Natural killer cell treated with Interleukin-12 subunit alpha and Interleukin-12 subunit beta and Interleukin-15 and Interleukin-18, amount 100 ng/mL, for 72 hours (primary cell): ENCODE measurements around the gene MXRA7. TPM values are rescaled to one million over a fixed set of nuclear protein-coding genes. Genes with fewer than 3 reads are reported as not detected.

Experiments used
- ATAC-seq, 2 donors: fragments of 150-1000 bp; cut with Tn5 transposase in 1 of 2; sonication (Bioruptor Pico), chemical (Tn5 transposase) in 1 of 2; 2 replicates each; pipeline ENCODE4 v1.10.0; 2021
- DNase-seq: peaks from one replicate; pipeline ENCODE4 v3.0.0; 2022; ENCODE audit warnings: low spot score
- H3K27ac Mint-ChIP-seq, 2 donors: 1 replicate in 1 of 2; 2 replicates in 1 of 2; pipeline ENCODE4 v1.8.0; 2022; ENCODE audit warnings: mixed read lengths in 2 of 2, mild to moderate bottlenecking in 1 of 2, moderate library complexity in 1 of 2
- H3K27me3 Mint-ChIP-seq, 2 donors: 1 replicate in 1 of 2; 2 replicates in 1 of 2; pipeline ENCODE4 v1.8.0; 2022; ENCODE audit warnings: mixed read lengths in 2 of 2
- H3K36me3 Mint-ChIP-seq: one replicate; pipeline ENCODE4 v1.8.0; 2022; ENCODE audit warnings: mixed read lengths
- H3K4me1 Mint-ChIP-seq, 2 donors: 1 replicate in 1 of 2; 2 replicates in 1 of 2; pipeline ENCODE4 v1.8.0; 2022; ENCODE audit warnings: low read depth in 2 of 2, mixed read lengths in 2 of 2, mild to moderate bottlenecking in 1 of 2
- H3K4me3 Mint-ChIP-seq: one replicate; pipeline ENCODE4 v1.8.0; 2022; ENCODE audit warnings: mixed read lengths
- H3K9me3 Mint-ChIP-seq: 2 replicates; pipeline ENCODE4 v1.8.0; 2022; ENCODE audit warnings: mixed read lengths
- total RNA-seq, 2 donors: library from RNA; stranded (reverse); gene quantifications; one replicate each; pipeline ENCODE4 v1.2.3, GENCODE V29; 2022

Gene MXRA7
- total RNA-seq, 2 donors from 2014 or later, result 18.1 to 19.4 TPM

DNA sequence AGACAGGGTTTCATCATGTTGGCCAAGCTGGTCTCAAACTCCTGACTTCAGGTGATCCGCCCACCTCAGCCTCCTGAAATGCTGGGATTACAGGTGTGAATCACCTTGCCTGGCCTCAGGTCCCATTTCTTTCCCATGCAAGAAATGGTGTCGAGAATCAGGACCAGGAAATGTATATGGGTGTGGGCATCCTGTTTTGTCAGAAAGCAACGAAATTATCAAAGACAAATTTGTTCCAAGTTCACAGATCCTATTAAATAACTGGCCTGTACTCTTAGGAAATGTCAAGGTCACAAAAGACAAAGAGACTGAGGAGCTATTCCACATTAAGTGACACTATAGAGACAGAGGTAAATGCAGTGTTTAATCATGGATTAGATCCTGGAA lies 50.1 kb downstream of the MXRA7 start:
- no peak for DNase-seq
- H3K9me3 Mint-ChIP-seq, result no peaks in the 10 kb centered on the region
- peak overlapping the region in 1 of 2 donors; percentile 63 for H3K27ac Mint-ChIP-seq
- no peak overlapping the region for H3K4me3 Mint-ChIP-seq
- peaks cover 15 to 20% of the 10 kb centered on the region in 2 donors for H3K4me1 Mint-ChIP-seq
- ATAC-seq, result no peak
- H3K27me3 Mint-ChIP-seq, result peaks cover 0 to 4% of the 10 kb centered on the region in 2 donors
- no peaks in the 10 kb centered on the region for H3K36me3 Mint-ChIP-seq

DNA sequence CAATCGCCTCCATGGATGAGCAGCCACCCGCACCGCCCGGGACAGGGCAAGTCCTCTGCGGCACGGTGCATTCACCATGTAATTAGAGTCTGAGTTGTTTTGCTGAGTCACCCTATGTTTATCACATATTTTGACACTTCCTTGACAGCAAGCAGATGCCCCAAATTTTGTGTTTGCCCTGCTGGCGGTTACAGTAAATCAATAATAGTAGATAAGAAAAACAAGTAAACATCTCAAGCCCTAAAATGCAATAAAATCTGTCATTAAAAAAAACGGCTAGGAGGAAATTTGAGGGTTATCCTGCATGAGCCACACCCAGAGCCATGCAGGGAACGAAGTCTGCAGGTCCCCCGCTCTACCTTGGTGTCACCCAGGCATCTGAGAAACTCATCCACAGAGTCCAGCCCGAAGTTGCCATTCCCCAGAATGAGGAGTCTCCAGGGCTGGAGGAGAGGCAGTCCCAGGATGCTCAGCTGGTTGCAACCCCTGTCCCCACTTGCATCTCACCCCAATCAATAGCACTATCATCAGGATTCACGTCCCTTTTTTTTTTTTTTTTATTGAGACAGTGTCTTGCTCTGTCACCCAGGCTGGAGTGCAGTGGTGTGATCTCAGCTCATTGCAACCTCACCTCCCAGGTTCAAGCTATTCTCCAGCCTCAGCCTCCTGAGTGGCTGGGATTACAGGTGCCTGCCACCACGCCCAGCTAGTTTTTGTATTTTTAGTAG lies 50.7 kb downstream of the MXRA7 start:
- ATAC-seq (peak; percentile 65 to 81), DNase-seq (no peak)
- Mint-ChIP-seq H3K27ac (peak overlapping the region; percentile 63 to 86), H3K36me3 (no peaks in the 10 kb centered on the region), H3K27me3 (peaks cover 0 to 4% of the 10 kb centered on the region in 2 donors), H3K4me1 (peaks cover 15 to 20% of the 10 kb centered on the region in 2 donors), H3K9me3 (no peaks in the 10 kb centered on the region), H3K4me3 (peak overlapping the region; percentile 32)

DNA sequence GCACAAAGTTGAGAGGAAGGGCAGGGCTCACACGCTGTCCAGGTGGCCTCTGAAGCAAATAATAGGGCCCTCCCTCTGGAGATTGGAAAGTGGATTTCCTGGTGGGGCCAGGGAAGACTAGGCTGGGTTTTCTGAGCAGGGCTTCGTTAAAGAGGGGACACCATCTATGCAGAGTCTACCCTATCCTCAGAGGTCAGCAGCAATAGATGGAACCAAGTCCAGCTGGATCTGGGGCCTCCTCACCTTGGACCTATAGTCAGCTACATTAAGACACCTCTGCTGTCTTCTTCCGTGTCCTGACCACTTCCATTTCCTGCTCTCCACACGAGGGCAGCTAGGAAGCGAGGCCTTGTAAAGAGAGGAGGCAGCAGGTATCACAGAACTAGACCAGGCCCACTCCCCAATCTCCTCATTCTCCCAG lies 52.5 kb downstream of the MXRA7 start:
- Mint-ChIP-seq H3K9me3 (no peaks in the 10 kb centered on the region), H3K27ac (peak overlapping the region; percentile 56 to 59), H3K4me1 (peaks cover 15 to 20% of the 10 kb centered on the region in 2 donors), H3K27me3 (peaks cover 0 to 2% of the 10 kb centered on the region in 2 donors), H3K4me3 (no peak overlapping the region), H3K36me3 (no peaks in the 10 kb centered on the region)
- ATAC-seq (peak in 1 of 2 donors; percentile 56), DNase-seq (no peak)

DNA sequence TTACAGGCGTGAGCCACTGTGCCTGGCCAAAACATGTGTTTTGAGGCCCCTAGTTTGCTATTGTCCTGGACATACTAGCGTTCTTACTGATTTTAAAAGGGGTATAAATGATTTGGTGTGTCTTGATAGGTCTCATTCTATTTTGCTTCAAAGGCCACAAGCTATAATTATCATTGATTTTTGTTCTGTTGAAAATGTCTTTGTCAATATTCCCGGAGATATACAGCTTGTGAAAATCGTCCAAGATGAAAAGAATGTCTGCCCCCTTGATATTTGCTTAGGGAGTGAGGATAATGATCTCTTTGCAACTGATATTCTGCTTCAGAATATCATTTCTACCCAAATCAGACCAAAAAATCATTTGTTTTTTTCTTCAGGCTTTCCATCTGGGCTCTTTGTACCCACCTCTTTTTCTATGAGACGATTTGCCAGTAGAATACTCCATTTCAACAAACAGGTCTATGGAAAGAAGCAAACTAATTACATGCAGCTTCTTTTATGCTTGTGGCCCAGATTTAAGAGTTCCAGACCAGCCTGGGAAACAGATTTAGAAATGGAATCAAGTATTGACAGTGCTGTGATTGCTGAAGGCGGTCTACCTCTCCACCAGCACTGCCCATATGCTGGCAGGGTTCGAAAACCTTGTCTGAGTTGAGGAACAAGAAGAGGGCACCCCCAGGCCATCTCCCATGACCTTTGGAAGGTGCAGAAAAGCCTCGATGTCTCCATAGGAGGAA lies 53.1 kb downstream of the MXRA7 start:
- Mint-ChIP-seq H3K4me3 (no peak overlapping the region), H3K4me1 (peaks cover 15 to 20% of the 10 kb centered on the region in 2 donors), H3K27me3 (peaks cover 0 to 2% of the 10 kb centered on the region in 2 donors), H3K27ac (no peak overlapping the region), H3K9me3 (no peaks in the 10 kb centered on the region), H3K36me3 (no peaks in the 10 kb centered on the region)
- ATAC-seq, result no peak
- no peak for DNase-seq

DNA sequence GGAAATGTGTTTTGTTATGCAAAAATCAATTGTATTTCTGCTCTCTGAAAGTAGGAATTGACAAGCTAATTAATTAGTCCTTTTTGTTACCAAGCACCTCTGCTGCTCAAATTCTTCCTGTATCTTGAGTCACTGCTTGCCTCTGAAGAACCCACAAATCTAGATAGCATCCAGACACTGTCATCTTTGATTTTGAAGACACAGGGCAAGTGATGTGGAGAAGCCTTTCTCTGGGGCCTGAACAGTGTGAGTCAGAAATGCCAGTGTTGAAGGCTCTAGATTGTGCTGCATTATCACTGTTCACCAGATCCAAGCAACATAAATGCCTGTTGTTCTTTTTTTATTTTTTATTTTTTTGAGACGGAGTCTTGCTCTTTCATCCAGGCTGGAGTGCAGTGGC lies 56.4 kb downstream of the MXRA7 start:
- no peak overlapping the region for H3K27ac Mint-ChIP-seq
- no peaks in the 10 kb centered on the region for H3K9me3 Mint-ChIP-seq
- peaks cover 6 to 8% of the 10 kb centered on the region in 2 donors for H3K4me1 Mint-ChIP-seq
- H3K27me3 Mint-ChIP-seq, result peaks cover 11 to 12% of the 10 kb centered on the region in 2 donors
- H3K4me3 Mint-ChIP-seq, result no peak overlapping the region
- DNase-seq, result no peak
- H3K36me3 Mint-ChIP-seq, result no peaks in the 10 kb centered on the region
- no peak for ATAC-seq

DNA sequence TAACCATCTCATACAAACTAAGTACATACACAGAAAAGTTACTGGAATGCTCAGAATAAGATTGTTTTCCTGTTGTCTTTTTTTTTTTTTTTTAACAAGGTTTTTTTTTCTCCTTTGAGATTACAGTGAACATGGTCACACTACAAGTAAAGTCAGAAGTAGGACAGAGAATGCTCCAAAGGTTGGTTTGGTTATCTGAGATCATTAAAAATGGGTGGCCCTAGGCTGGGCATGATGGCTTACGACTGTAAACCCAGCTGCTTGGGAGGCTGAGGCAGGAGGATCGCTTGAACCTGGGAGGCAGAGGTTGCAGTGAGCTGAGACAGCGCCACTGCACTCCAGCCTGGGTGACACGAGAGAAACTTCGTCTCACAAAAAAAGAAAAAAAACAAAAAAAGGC lies 60.3 kb downstream of the MXRA7 start:
- H3K4me3 Mint-ChIP-seq, result no peak overlapping the region
- peaks cover 17 to 18% of the 10 kb centered on the region in 2 donors for H3K27me3 Mint-ChIP-seq
- peaks cover 6% of the 10 kb centered on the region for H3K36me3 Mint-ChIP-seq
- DNase-seq (no peak), ATAC-seq (no peak)
- no peaks in the 10 kb centered on the region for H3K4me1 Mint-ChIP-seq
- H3K27ac Mint-ChIP-seq, result no peak overlapping the region
- peaks cover 4% of the 10 kb centered on the region for H3K9me3 Mint-ChIP-seq

DNA sequence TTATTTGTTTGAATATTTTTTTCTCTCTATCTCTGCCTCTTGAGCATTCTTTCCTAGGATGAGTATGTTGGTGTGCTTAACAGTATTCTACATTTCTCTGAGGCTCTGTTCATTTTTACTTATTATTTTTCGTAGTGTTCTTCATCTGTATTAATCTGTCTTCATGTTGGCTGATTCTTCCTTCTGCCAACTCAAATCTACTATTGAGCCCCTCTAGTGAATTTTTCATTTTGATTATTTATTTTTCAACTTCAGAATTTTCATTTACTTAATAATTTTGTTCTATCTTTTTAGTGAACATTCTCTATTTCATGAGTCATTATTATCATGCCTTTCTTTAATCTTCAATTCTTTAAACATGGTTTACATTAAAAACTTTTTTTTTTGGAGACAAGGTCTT lies 64.1 kb downstream of the MXRA7 start:
- no peak overlapping the region for H3K4me3 Mint-ChIP-seq
- peaks cover 4% of the 10 kb centered on the region for H3K9me3 Mint-ChIP-seq
- peaks cover 6% of the 10 kb centered on the region for H3K36me3 Mint-ChIP-seq
- H3K4me1 Mint-ChIP-seq, result no peaks in the 10 kb centered on the region
- ATAC-seq, result no peak
- no peak for DNase-seq
- H3K27ac Mint-ChIP-seq, result no peak overlapping the region
- peaks cover 15 to 16% of the 10 kb centered on the region in 2 donors for H3K27me3 Mint-ChIP-seq

DNA sequence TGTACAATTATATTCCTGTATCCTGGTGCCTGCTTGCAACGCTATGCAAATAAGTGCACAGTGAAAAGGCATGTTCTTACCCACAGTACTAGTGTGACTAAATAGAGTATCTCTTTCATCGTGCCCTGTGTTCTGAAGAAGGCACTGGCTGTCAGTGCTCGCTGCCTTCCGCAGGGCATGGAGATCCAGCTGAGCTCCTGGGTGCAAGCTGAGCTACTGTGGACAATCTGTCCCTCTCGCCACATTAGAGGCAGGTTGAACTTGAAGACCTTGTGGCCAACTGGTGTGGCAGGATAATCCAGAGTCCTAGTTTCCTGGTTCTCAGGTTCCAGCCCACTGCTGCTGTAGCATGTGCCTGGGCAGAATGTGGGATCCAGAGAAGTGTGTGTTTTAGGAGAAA lies 65.3 kb downstream of the MXRA7 start:
- H3K4me1 Mint-ChIP-seq, result no peaks in the 10 kb centered on the region
- H3K4me3 Mint-ChIP-seq, result no peak overlapping the region
- H3K27ac Mint-ChIP-seq, result no peak overlapping the region
- no peak for DNase-seq
- H3K27me3 Mint-ChIP-seq, result peaks cover 10 to 13% of the 10 kb centered on the region in 2 donors
- H3K9me3 Mint-ChIP-seq, result peaks cover 4% of the 10 kb centered on the region
- peaks cover 6% of the 10 kb centered on the region for H3K36me3 Mint-ChIP-seq
- no peak for ATAC-seq

DNA sequence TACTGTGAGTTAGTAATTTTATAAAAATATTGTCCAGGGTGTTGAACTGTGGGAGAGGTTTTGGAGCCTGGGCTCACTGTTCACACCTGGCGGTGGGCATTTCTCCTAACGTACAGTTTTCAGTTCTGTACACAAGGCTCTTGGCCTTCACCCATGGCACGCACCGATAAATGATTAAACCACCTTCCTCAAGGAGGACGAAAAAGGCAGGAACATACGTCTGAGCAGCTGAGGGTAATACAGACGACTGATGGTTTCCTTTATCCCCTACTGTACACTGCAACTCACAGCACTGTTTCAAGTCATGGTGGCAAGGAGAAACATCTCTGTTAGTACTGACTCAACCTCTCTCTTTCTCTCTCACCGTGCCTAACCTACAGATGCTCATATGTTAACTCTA lies 65.8 kb downstream of the MXRA7 start:
- Mint-ChIP-seq H3K36me3 (peaks cover 6% of the 10 kb centered on the region), H3K4me1 (no peaks in the 10 kb centered on the region), H3K4me3 (no peak overlapping the region), H3K27me3 (peaks cover 10 to 13% of the 10 kb centered on the region in 2 donors), H3K9me3 (peaks cover 4% of the 10 kb centered on the region), H3K27ac (no peak overlapping the region)
- DNase-seq (no peak), ATAC-seq (no peak)

DNA sequence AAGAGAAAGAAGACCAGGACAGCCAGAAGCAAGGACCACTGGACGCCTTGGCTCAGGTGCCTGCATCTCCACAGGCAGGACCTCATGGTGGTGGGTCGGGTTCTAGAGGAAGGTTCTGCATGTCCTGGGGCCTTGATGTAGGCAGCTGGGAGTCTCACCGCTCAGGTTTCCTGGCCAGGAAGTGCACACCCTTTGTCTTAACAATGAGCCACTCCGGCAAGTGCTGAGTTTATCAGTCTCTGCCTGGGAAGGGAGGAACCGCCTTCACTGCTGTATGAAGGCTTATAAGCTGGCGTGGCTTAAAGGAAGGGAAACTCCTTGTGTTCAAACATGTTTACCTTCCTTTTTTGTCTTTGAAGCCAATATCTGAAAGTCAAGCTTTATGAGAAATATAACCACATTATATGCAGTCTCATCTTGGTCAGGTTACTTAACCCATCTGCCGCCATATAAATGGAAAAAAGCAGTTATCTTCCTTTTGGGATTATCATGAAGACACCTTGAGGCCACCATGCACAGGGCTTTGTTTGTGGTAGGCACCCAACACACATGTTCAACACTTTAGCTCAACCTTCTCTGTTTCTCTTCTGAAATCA lies 67.1 kb downstream of the MXRA7 start, which contains the start of gene ST6GALNAC1:
Gene ST6GALNAC1, minus strand, starts transcription at position 205 of the 596 bp plus-strand sequence. Its CDS starts 119 bp downstream, at position 86.
- no peak for ATAC-seq
- Mint-ChIP-seq H3K36me3 (peaks cover 6% of the 10 kb centered on the region), H3K4me1 (no peaks in the 10 kb centered on the region), H3K4me3 (no peak within 1 kb of the TSS), H3K9me3 (peaks cover 4% of the 10 kb centered on the region), H3K27ac (no peak within 1 kb of the TSS), H3K27me3 (peaks cover 0 to 11% of the 10 kb centered on the region in 2 donors)
- no peak for DNase-seq

DNA sequence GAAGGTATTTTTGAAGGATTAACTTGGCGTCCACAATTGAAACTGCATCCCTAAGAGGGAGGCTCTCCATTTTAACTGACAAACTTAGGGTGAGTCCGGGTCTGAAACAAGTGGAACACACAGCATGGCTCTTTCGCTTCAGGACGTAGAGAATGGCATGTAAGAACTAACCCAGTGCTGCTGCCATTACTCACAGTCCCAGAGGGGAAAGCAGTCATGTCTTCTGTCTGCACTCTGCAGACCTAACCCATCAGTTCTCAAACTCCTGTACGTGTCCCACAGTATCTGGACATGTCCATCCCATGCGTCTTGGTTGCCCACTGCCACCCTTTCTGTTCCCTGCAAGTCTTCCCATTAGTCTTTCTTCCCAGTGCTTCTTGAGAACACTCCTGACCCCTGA lies 67.8 kb downstream of the MXRA7 start:
- H3K4me1 Mint-ChIP-seq, result no peaks in the 10 kb centered on the region
- no peak overlapping the region for H3K4me3 Mint-ChIP-seq
- DNase-seq (no peak), ATAC-seq (no peak)
- H3K27me3 Mint-ChIP-seq, result peaks cover 0 to 11% of the 10 kb centered on the region in 2 donors
- H3K27ac Mint-ChIP-seq, result no peak overlapping the region
- peaks cover 6% of the 10 kb centered on the region for H3K36me3 Mint-ChIP-seq
- peaks cover 4% of the 10 kb centered on the region for H3K9me3 Mint-ChIP-seq

DNA sequence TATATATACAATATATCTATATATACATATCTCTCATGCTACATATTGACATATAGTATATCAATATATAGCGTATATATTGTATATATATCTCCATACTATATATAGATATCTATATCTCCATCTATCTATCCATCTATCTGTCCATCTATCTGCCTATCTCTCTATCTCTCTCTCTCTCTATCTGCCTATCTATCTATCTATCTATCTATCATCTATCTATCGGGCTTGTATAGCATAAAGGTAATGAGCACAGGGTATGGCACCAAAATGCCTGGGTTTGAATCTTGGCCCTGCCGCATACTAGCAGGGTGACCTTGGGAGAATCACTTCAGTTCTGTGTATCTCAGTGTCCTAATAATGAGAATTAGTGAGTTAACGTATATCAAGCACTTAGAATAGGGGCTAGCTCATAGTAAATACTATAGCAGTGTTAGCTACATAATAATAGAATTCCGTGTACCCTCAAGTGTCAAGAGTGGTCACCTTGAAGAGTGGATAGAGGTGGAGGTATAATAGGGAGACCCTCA lies 68.7 kb downstream of the MXRA7 start:
- DNase-seq, result no peak
- Mint-ChIP-seq H3K9me3 (peaks cover 4% of the 10 kb centered on the region), H3K27me3 (peaks cover 0 to 11% of the 10 kb centered on the region in 2 donors), H3K4me3 (no peak overlapping the region), H3K27ac (no peak overlapping the region), H3K36me3 (peaks cover 6% of the 10 kb centered on the region), H3K4me1 (no peaks in the 10 kb centered on the region)
- ATAC-seq, result no peak

DNA sequence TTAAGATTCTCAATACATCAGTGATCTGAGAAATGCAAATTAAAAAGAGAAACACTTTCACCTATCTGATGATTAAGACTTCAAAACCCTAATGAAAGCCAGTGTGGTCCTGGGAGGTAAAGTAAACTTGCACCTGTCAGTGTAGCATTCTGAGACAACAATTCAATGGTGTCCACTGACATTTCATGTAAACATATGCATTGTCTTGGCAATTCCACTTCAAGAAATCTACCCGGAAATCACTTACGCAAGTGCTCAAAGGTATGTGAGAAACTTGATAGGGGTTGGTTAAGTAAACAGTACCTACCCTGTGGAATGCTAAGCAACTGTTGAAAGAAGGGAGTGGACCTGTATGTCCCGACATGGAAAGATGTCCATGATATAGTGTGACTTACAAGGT lies 69.3 kb downstream of the MXRA7 start:
- H3K27ac Mint-ChIP-seq, result no peak overlapping the region
- peaks cover 2% of the 10 kb centered on the region for H3K36me3 Mint-ChIP-seq
- no peak overlapping the region for H3K4me3 Mint-ChIP-seq
- DNase-seq (no peak), ATAC-seq (no peak)
- H3K4me1 Mint-ChIP-seq, result no peaks in the 10 kb centered on the region
- peaks cover 0 to 9% of the 10 kb centered on the region in 2 donors for H3K27me3 Mint-ChIP-seq
- peaks cover 1% of the 10 kb centered on the region for H3K9me3 Mint-ChIP-seq
